Measurements from ENCODE around the gene SLC9C2.
"Not testable (repeated sequence)": the region's sequence is repeated elsewhere in the genome, so short reads cannot be mapped to it uniquely, and the experiment has no call there.

SLC9C2 gene, protein sequence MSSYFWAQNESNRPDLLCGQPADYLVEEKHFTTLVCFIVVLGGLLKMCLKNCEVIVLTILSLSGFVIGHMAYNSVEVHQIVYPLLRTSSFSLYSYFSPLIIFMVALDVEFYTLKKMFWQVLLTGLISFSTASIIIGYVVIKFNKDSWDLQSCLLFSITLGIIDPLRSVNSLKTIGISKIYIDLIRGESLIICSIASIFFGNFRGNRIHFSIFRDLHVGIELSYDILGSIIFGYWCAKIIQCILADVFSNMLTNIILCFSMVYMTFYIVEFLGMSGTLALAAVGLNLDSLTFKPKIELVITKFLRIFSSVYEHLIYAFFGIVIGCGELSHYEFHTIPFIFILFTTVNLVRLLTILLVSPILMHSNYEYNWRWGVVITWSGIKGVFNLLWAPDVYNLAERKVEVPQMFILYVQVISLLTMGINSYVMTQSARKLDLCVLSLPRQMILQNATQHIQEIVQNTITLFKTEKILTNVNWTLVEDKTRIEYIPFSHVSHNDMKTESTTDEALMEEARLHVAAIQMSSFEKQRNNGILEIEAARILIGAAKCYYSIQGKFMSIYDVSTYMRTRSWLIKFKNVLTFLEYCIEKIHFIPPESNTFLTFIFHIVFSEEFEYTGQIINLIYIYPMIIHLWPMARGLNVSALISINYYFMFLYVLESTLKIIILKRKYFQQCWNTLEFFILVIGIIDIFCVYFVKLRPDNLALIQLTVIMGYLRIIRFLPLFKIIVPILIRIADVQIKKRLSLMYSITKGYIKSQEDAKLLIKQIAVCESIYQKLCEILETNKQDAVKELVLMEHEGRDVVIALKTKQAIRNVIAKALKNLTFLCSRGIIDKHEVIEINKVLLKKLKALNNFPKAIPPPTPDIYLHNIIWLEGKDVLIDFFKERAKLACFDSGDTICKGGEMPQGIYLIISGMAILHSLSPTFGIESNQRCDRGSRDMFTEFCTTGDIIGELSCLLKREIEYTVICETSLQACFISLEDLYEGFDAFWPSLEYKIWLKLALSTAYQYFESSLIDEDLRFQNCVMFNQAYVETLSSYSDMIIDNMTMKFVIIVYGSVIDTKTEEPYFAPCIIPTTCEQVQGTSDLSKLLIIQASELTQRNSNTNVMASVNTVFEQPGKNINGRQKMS

DNA sequence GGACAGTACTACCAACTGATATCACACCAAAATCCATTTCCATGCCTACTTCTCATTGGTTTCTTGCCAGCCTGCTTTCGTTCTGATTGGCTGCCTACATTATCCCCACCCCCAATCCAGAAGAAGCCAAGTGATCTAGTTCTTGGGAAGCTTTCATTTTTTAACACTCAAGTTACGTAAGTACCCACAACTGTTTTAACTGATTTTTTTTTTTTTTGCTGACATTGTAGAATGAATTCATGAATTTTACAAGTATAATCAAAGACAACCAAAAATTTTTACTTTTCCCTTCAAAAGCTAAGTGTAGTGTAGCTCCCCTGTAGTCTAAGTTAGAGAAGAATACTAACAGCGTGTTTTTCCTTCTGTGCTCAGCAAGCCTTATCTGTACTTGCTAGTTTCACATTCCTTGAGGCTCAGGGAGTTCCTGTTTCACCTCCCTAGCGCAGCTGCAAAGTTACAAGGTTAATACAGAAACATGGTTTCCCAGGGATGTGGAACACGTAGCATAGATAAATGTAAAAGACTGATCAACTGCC lies at the start of gene SLC9C2:
Gene SLC9C2, minus strand, starts transcription at position 17 of the 536 bp plus-strand sequence. CDS start 1,296 bp downstream, outside the sequence.
- DNase-seq, result peak; percentile 57
- H3K9me2 ChIP-seq (replicated peaks; ENCODE audit: insufficient read depth, low read length), result no peaks in the 10 kb centered on the region
- no peaks in the 10 kb centered on the region for H3K36me3 ChIP-seq (replicated peaks; ENCODE audit: insufficient read depth, low read length)
- no peaks in the 10 kb centered on the region for H4K20me1 ChIP-seq (ENCODE audit: insufficient read depth, low read length)
- H3K9me3 ChIP-seq (replicated peaks; ENCODE audit: insufficient read depth, low read length), result no peaks in the 10 kb centered on the region
- no peak within 1 kb of the TSS for H3K4me3 ChIP-seq (ENCODE audit: low read length)
- no peak within 1 kb of the TSS for H2AFZ ChIP-seq (ENCODE audit: low read length)
- peak within 1 kb of the TSS; percentile 46 for H3K4me2 ChIP-seq (ENCODE audit: low read depth, low read length)
- no peaks in the 10 kb centered on the region for H3K27me3 ChIP-seq (replicated peaks; ENCODE audit: insufficient read depth, low read length)
- no peak within 1 kb of the TSS for H3K27ac ChIP-seq (ENCODE audit: low read length)
- H3K9ac ChIP-seq (ENCODE audit: low read length), result no peak within 1 kb of the TSS
- no peaks in the 10 kb centered on the region for H3K79me2 ChIP-seq (ENCODE audit: low read length)
- peaks cover 11% of the 10 kb centered on the region for H3F3A ChIP-seq (ENCODE audit: insufficient read depth, low read length)
- peaks cover 23% of the 10 kb centered on the region for H3K4me1 ChIP-seq (ENCODE audit: low read length)
- TF ChIP-seq, protein P1, sequence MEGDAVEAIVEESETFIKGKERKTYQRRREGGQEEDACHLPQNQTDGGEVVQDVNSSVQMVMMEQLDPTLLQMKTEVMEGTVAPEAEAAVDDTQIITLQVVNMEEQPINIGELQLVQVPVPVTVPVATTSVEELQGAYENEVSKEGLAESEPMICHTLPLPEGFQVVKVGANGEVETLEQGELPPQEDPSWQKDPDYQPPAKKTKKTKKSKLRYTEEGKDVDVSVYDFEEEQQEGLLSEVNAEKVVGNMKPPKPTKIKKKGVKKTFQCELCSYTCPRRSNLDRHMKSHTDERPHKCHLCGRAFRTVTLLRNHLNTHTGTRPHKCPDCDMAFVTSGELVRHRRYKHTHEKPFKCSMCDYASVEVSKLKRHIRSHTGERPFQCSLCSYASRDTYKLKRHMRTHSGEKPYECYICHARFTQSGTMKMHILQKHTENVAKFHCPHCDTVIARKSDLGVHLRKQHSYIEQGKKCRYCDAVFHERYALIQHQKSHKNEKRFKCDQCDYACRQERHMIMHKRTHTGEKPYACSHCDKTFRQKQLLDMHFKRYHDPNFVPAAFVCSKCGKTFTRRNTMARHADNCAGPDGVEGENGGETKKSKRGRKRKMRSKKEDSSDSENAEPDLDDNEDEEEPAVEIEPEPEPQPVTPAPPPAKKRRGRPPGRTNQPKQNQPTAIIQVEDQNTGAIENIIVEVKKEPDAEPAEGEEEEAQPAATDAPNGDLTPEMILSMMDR (IDR thresholded peaks at IDR 0.05; ENCODE audit: low read length), result no peak
- TF ChIP-seq EZH2 (optimal IDR thresholded peaks at IDR 0.05; ENCODE audit: low read depth, low read length) (no peak), EZH2phosphoT487 (IDR thresholded peaks at IDR 0.05; ENCODE audit: low read length) (no peak)

DNA sequence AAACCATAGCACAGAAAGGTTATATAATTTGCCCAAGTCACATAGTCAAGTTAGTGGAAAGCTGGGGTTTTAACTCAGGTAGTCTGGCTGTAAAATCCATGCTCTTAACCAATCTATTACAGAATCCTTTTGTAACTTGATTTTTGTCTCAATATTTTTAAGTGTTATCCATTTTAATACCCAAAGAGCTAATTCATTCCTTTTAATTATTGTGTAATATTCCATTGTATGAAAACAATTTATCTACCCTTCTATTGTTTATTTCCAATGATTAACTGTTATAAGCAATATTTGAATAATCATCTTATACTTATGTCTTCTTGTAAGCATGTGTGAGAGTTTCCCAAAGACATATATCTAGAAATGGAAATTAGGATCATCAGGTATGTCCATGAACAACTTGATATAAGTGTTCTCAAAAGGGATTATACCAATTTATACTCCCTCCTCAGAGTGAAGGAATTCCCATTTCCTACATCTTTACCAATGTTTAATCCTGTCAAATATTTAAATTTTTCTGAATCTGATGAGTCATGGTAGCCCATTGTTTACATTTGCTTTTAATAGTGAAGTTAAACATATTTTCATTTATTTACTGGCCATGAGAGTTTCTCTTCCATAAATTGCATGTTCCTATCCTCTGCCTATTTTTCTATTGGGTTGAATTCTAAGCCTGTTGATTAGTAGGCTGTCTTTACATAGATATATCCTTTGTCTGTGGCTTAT lies 46.2 kb upstream of the SLC9C2 start:
- Histone ChIP-seq H3K36me3 (replicated peaks; ENCODE audit: insufficient read depth, low read length) (no peaks in the 10 kb centered on the region), H3K4me1 (ENCODE audit: low read length) (no peaks in the 10 kb centered on the region), H3F3A (ENCODE audit: insufficient read depth, low read length) (no peaks in the 10 kb centered on the region), H3K9me3 (replicated peaks; ENCODE audit: insufficient read depth, low read length) (no peaks in the 10 kb centered on the region), H3K4me2 (ENCODE audit: low read depth, low read length) (no peak overlapping the region), H3K9ac (ENCODE audit: low read length) (no peak overlapping the region), H3K4me3 (ENCODE audit: low read length) (no peak overlapping the region), H3K27me3 (replicated peaks; ENCODE audit: insufficient read depth, low read length) (no peaks in the 10 kb centered on the region), H4K20me1 (ENCODE audit: insufficient read depth, low read length) (no peaks in the 10 kb centered on the region), H3K9me2 (replicated peaks; ENCODE audit: insufficient read depth, low read length) (no peaks in the 10 kb centered on the region), H3K27ac (ENCODE audit: low read length) (no peak overlapping the region), H3K79me2 (ENCODE audit: low read length) (no peaks in the 10 kb centered on the region), H2AFZ (ENCODE audit: low read length) (no peak overlapping the region)
- TF ChIP-seq, protein P1 (IDR thresholded peaks at IDR 0.05; ENCODE audit: low read length), result no peak
- TF ChIP-seq EZH2phosphoT487 (IDR thresholded peaks at IDR 0.05; ENCODE audit: low read length) (no peak), EZH2 (optimal IDR thresholded peaks at IDR 0.05; ENCODE audit: low read depth, low read length) (no peak)
- no peak for DNase-seq

DNA sequence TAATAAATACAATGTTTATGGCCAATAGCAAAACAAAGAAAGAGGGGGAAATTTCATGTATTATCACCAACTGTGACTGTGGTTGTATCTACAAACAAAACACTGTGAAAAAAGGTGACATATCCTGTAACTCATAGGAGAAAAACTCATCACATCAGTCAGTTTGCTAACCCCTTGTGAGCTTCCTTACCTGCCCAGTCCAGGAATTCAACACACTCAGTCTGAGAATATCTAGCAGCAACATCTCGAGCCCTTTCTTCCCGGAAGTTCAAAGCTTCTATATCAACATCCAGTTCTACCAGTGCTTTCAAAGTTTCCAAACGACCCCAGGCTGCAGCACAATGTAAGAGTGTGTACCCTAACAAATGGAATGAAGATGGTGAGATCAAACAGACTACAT lies 43.8 kb upstream of the SLC9C2 start:
- Histone ChIP-seq H3K4me3 (ENCODE audit: low read length) (no peak overlapping the region), H3K4me1 (ENCODE audit: low read length) (no peaks in the 10 kb centered on the region), H3K9ac (ENCODE audit: low read length) (no peak overlapping the region), H3K79me2 (ENCODE audit: low read length) (no peaks in the 10 kb centered on the region), H3K36me3 (replicated peaks; ENCODE audit: insufficient read depth, low read length) (no peaks in the 10 kb centered on the region), H3K4me2 (ENCODE audit: low read depth, low read length) (no peak overlapping the region), H3K27ac (ENCODE audit: low read length) (no peak overlapping the region), H3K9me3 (replicated peaks; ENCODE audit: insufficient read depth, low read length) (no peaks in the 10 kb centered on the region), H3F3A (ENCODE audit: insufficient read depth, low read length) (no peaks in the 10 kb centered on the region), H4K20me1 (ENCODE audit: insufficient read depth, low read length) (no peaks in the 10 kb centered on the region), H3K9me2 (replicated peaks; ENCODE audit: insufficient read depth, low read length) (no peaks in the 10 kb centered on the region), H3K27me3 (replicated peaks; ENCODE audit: insufficient read depth, low read length) (no peaks in the 10 kb centered on the region), H2AFZ (ENCODE audit: low read length) (no peak overlapping the region)
- TF ChIP-seq EZH2phosphoT487 (IDR thresholded peaks at IDR 0.05; ENCODE audit: low read length), result no peak
- TF ChIP-seq EZH2 (optimal IDR thresholded peaks at IDR 0.05; ENCODE audit: low read depth, low read length), result no peak
- TF ChIP-seq, protein P1 (IDR thresholded peaks at IDR 0.05; ENCODE audit: low read length), result no peak
- no peak for DNase-seq

DNA sequence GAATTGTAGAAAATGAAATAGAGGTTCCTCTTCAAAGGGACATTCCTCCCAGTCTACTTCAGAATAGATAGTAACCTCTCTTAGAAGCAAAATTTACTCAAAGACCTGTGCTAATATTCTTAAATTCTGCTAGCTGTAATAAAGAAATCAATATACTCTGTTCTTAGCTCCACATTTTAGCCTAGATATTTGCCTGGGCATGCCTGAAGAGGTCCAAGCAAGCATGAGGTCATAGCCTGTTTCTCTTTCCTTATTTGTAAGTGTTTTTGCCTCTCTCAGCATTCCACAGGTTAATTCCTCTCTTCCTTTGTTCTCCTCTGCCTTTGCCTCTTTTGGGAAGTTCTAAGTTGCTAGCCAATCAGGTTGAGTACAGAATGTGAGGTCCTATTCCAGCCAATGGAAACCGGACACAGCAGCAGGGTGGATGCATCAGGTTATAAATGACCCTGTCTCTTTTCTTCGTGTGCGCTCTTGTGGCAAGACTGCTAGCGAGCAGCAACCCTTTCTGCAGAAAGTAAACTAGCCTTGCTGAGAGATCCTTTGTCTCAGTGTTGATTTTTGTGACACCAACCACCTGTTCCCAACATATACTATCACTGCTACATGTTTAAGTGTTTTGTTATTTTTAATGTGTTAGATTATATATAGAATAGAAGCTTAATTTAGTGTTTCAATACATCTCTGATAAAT lies 39.7 kb upstream of the SLC9C2 start:
- not testable (repeated sequence) for H3K4me2 ChIP-seq (ENCODE audit: low read depth, low read length); H3K9ac ChIP-seq (ENCODE audit: low read length); H3K79me2 ChIP-seq (ENCODE audit: low read length); H4K20me1 ChIP-seq (ENCODE audit: insufficient read depth, low read length); H3K9me3 ChIP-seq (replicated peaks; ENCODE audit: insufficient read depth, low read length); H3F3A ChIP-seq (ENCODE audit: insufficient read depth, low read length); H3K27ac ChIP-seq (ENCODE audit: low read length); H3K36me3 ChIP-seq (replicated peaks; ENCODE audit: insufficient read depth, low read length); H3K9me2 ChIP-seq (replicated peaks; ENCODE audit: insufficient read depth, low read length); DNase-seq; H3K4me1 ChIP-seq (ENCODE audit: low read length); H2AFZ ChIP-seq (ENCODE audit: low read length); H3K4me3 ChIP-seq (ENCODE audit: low read length); H3K27me3 ChIP-seq (replicated peaks; ENCODE audit: insufficient read depth, low read length)

Data from MM.1S (cell line).